ENCODE measurements around the gene ATP9B.

Gene ATP9B

GRCh38 chr18:79405019-79405780 is 336.0 kb downstream of the ATP9B start:
- no peak overlapping the region for H3K4me3 ChIP-seq (ENCODE audit: low read depth, low read length)
- DNase-seq (ENCODE audit: low read depth): no peak
- TF ChIP-seq CTCF (IDR thresholded peaks at IDR 0.05; ENCODE audit: control insufficient read depth, extremely low read depth, insufficient read depth): no peak

- DNase-seq (ENCODE audit: low read depth): no peak
- TF ChIP-seq CTCF (IDR thresholded peaks at IDR 0.05; ENCODE audit: control insufficient read depth, extremely low read depth, insufficient read depth): no peak
- H3K4me3 ChIP-seq (ENCODE audit: low read depth, low read length): no peak overlapping the region
These were observed 336.8 kb downstream of the ATP9B start for GRCh38 chr18:79405781-79406575.

GRCh38 chr18:79406708-79407107 is 337.5 kb downstream of the ATP9B start:
- no peak for TF ChIP-seq CTCF (IDR thresholded peaks at IDR 0.05; ENCODE audit: control insufficient read depth, extremely low read depth, insufficient read depth)
- H3K4me3 ChIP-seq (ENCODE audit: low read depth, low read length): no peak overlapping the region
- no peak for DNase-seq (ENCODE audit: low read depth)

GRCh38 chr18:79409313-79409712 is 340.1 kb downstream of the ATP9B start:
- no peak for DNase-seq (ENCODE audit: low read depth)
- no peak overlapping the region for H3K4me3 ChIP-seq (ENCODE audit: low read depth, low read length)
- no peak for TF ChIP-seq CTCF (IDR thresholded peaks at IDR 0.05; ENCODE audit: control insufficient read depth, extremely low read depth, insufficient read depth)

- no peak for DNase-seq (ENCODE audit: low read depth)
- TF ChIP-seq CTCF (IDR thresholded peaks at IDR 0.05; ENCODE audit: control insufficient read depth, extremely low read depth, insufficient read depth): no peak
- H3K4me3 ChIP-seq (ENCODE audit: low read depth, low read length): no peak overlapping the region
These were observed 341.0 kb downstream of the ATP9B start for GRCh38 chr18:79410171-79410641.

- no peak for TF ChIP-seq CTCF (IDR thresholded peaks at IDR 0.05; ENCODE audit: control insufficient read depth, extremely low read depth, insufficient read depth)
- DNase-seq (ENCODE audit: low read depth): no peak
These were observed 341.8 kb downstream of the ATP9B start for GRCh38 chr18:79410731-79411613.

More at GRCh38 chr18:79410731-79411613, 341.8 kb downstream of the ATP9B start:
- no peak overlapping the region for H3K4me3 ChIP-seq (ENCODE audit: low read depth, low read length)

All from LNCaP clone FGC (cell line).